Mesodermal cell (in vitro differentiated cells): ENCODE measurements around the gene AIDA.

Experiments
- H3K27ac ChIP-seq: 2 replicates; pipeline ENCODE4 v1.7.0; 2013; ENCODE audit warnings: mild to moderate bottlenecking, low read depth, low read length, moderate library complexity; ENCODE audit not compliant: severe bottlenecking
- H3K36me3 ChIP-seq: 2 replicates; pipeline ENCODE4 v1.7.1; 2013; ENCODE audit warnings: mild to moderate bottlenecking, low read length, moderate library complexity; ENCODE audit not compliant: control insufficient read depth, insufficient read depth
- H3K4me1 ChIP-seq: one replicate; pipeline ENCODE4 v1.7.1; 2013; ENCODE audit warnings: mild to moderate bottlenecking, low read length; ENCODE audit not compliant: insufficient read depth, control insufficient read depth, poor library complexity, severe bottlenecking
- H3K4me3 ChIP-seq: 2 replicates; pipeline ENCODE4 v1.7.0; 2013; ENCODE audit warnings: low read length, control low read depth, mild to moderate bottlenecking; ENCODE audit not compliant: insufficient read depth, poor library complexity, severe bottlenecking; ENCODE audit errors: extremely low read depth
- H3K9me3 ChIP-seq: 2 replicates; pipeline ENCODE4 v1.7.1; 2013; ENCODE audit warnings: mild to moderate bottlenecking, low read length, moderate library complexity; ENCODE audit not compliant: control insufficient read depth
- WGBS, 2 experiments: methylation state at CpG; one replicate each; pipeline ENCODE4 v1.1.5; 2013; ENCODE audit warnings: missing lambda C conversion rate in 2 of 2; ENCODE audit not compliant: insufficient coverage in 2 of 2; 5-methylcytosine and 5-hydroxymethylcytosine counted together

Gene AIDA

DNA sequence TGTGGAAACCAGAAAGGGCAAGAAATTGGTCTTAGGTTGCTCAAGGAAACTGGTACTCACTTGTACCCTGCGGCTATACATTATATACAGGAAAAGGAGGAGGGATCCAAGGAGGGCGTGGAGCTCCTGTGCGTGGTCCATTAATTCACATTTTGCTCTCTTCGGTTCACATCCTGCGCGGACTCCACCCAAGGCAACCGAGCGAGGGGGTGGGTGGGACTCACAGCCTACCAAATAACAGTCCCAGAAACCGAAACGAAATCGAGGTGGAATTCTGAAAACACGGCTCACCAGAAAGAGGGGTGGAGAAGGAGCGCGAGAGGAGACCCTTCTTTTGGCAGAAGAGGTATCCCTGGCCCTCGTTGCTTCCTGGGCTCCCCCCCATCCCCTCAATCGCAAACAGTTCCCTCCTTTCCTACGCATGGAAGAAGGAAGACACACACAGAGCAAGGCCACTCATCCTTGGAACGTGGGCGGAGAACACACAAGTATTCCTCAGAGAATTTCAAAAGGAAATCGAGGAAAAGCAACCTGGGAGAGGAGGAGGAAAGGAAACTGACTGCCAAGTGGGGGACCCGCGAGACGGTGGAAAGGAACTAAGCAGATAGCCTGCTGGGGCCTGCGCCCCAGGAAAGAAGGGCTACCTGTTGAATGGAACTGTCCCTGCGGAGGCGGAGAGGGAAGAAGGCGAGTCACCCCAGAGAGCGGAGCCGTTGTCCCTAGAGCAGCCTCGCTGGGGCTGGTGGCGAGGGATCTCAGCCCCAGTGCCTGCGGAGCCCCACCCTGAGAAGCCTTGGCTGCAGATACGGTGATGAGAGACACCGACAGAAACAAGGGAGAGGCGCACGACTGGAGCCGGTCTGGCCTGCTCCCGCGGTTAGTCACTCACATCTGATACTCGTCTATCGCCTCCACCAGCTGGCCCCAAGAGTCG lies 705 bp downstream of the AIDA start:
- peak overlapping the region; percentile 75 for H3K27ac ChIP-seq
- H3K4me1 ChIP-seq: peaks cover 7% of the 10 kb centered on the region
- 1% methylated on average over 21 to 25 of the region's 42 CpGs for WGBS, 2 experiments
- peaks cover 46% of the 10 kb centered on the region for H3K36me3 ChIP-seq
- H3K4me3 ChIP-seq: peak overlapping the region; percentile 83
- H3K9me3 ChIP-seq: no peaks in the 10 kb centered on the region

GRCh38 chr1:222709700-222710153 lies 2.6 kb downstream of the AIDA start:
- peaks cover 53% of the 10 kb centered on the region for H3K36me3 ChIP-seq
- 80 to 94% methylated on average over 1 to 3 of the region's 5 CpGs for WGBS, 2 experiments
- no peak overlapping the region for H3K4me3 ChIP-seq
- no peak overlapping the region for H3K27ac ChIP-seq
- H3K4me1 ChIP-seq: peaks cover 7% of the 10 kb centered on the region
- peaks cover 8% of the 10 kb centered on the region for H3K9me3 ChIP-seq

DNA sequence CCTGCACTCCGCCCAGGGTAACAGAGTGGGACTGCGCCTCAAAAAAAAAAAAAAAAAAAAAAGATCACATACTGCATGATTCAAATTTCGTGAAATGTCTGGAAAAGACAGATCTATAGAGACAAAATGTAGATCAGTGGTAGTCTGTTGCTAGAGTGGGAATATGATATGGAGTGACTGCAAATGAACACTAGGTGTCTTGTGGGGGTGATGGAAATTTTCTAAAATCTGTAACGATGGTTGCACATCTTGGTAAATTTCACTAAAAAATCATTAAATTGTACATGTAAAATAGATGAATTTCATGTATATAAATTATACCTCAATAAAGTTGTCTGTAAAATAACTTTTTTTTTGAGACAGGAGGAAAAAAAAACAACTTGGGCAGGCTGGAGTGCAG lies 5.5 kb downstream of the AIDA start:
- Histone ChIP-seq H3K27ac (no peak overlapping the region), H3K4me1 (peaks cover 7% of the 10 kb centered on the region), H3K9me3 (peaks cover 15% of the 10 kb centered on the region), H3K4me3 (no peak overlapping the region), H3K36me3 (peaks cover 67% of the 10 kb centered on the region)
- 60 to 100% methylated on average over 1 of the region's 4 CpGs for WGBS, 2 experiments

DNA sequence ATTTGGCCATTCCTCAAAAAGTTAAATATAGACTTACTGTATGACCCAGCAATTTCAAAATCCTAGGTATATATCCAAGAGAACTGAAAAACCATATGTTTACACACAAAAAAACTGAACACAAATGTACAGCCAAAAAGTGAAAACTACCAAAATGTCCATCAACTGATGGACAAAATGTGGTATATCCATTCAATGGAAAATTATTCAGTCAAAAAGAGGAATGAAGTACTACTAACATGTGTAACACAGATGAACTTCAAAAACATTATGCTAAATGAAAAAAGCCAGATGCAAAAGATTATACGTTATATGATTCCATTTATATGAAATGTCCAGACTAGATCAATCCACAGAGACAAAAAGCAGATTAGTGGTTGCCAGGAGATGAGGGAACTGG lies 8.0 kb downstream of the AIDA start:
- Histone ChIP-seq H3K4me1 (no peaks in the 10 kb centered on the region), H3K36me3 (peaks cover 79% of the 10 kb centered on the region), H3K27ac (no peak overlapping the region), H3K4me3 (no peak overlapping the region), H3K9me3 (peaks cover 15% of the 10 kb centered on the region)
- no CpG with 5 or more reads among the region's 1 CpG for WGBS, 2 experiments

DNA sequence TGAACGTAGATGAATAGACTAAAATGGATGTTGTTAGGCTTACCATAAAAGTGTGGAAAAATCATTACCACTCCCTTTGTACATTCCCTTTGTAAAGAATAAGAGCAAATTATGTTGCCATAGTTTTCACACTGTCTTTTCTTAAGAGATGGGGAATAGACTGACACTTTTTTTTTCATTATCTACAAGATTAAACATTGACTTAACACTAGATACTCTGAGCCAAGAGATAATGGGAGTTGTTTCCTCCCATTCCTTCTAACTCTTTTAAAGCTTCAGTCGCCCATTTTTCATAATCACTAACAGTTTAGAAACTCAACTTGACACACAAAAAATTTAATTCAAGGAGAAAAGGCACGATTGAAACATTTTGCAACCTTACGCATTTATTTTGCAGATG lies 10.1 kb downstream of the AIDA start:
- H3K36me3 ChIP-seq: peaks cover 78% of the 10 kb centered on the region
- peaks cover 15% of the 10 kb centered on the region for H3K9me3 ChIP-seq
- H3K4me3 ChIP-seq: no peak overlapping the region
- no peak overlapping the region for H3K27ac ChIP-seq
- 96 to 100% methylated on average over 3 of the region's 4 CpGs for WGBS, 2 experiments
- H3K4me1 ChIP-seq: no peaks in the 10 kb centered on the region

DNA sequence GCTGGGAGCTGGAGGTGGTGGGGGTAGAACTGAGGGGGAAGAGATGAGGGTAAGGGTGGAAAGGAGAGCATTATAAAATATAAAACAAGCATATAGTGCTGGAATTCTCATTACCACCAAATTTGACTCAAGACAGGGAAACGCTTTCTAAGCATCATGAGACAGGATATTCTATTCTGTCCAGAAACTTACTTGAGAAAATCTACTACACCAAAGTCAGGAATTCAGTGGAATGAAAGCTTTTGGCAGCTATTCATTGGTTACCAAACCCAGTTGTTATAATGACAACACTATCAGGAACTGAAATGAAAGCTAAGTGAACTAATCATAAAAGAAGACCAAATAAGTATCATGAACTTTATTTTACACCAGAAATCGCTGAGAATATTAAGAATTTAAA lies 14.5 kb downstream of the AIDA start:
- Histone ChIP-seq H3K4me1 (no peaks in the 10 kb centered on the region), H3K9me3 (no peaks in the 10 kb centered on the region), H3K27ac (no peak overlapping the region), H3K4me3 (no peak overlapping the region), H3K36me3 (peaks cover 51% of the 10 kb centered on the region)
- WGBS, 2 experiments: 90% methylated on average over 1 of the region's 2 CpGs; no CpG with 5 or more reads in 1 of the 2 experiments

DNA sequence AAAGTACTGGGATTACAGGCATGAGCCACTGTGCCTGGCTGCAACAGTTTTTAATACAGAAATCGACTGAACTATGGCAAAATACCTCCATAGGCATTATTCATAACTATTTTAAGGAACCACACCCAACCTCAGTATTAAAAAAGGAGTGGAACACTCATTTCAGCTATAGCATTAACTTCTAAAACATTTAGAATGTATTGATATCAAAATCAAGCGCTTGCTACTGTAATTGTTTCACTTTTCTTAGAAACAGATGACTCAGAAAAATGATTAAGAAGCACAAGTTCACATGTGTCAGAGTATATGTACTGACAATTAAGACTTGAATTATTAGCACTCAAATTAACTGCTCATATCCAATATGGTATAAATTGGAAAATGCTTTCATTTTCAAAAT lies 15.1 kb downstream of the AIDA start:
- no peaks in the 10 kb centered on the region for H3K9me3 ChIP-seq
- 89% methylated on average over 1 of the region's 2 CpGs; no CpG with 5 or more reads in 1 of the 2 experiments for WGBS, 2 experiments
- H3K27ac ChIP-seq: no peak overlapping the region
- H3K4me3 ChIP-seq: no peak overlapping the region
- peaks cover 49% of the 10 kb centered on the region for H3K36me3 ChIP-seq
- H3K4me1 ChIP-seq: no peaks in the 10 kb centered on the region

DNA sequence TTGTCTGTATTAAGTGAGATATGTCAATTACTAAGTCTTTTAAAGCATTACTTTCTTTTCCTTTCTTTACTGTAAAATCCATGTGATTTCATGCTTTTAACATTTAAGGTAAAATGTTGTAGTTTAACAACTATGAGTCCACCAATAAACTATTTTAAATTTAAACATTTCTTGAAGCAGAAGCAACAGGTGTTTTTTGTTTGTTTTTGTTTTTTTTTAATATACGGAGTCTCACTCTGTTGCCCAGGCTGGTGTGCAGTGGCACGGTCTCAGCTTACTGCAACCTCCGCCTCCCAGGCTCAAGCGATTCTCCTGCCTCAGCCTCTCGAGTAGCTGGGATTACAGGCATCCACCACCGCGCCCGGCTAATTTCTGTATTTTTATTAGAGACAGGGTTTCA lies 15.6 kb downstream of the AIDA start:
- peaks cover 48% of the 10 kb centered on the region for H3K36me3 ChIP-seq
- no peaks in the 10 kb centered on the region for H3K9me3 ChIP-seq
- H3K27ac ChIP-seq: no peak overlapping the region
- no peak overlapping the region for H3K4me3 ChIP-seq
- H3K4me1 ChIP-seq: no peaks in the 10 kb centered on the region
- 94 to 100% methylated on average over 4 to 8 of the region's 8 CpGs for WGBS, 2 experiments

DNA sequence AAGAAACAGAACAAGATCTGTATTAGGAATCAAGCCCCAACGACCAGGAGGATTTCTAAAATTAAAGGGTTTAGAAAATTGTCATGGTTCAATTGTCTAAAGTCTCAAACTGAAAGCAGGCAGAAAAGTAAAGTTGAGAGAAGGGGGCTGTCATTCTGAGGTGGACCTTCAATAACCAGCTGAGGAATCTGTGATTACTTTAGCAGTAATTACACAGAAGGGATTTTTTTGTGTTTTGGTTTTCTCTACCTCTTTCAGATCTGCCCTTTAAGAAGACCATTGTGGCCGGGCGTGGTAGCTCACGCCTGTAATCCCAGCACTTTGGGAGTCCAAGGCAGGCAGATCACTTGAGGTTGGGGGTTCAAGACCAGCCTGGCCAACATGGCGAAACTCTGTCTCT lies 17.4 kb downstream of the AIDA start:
- Histone ChIP-seq H3K27ac (no peak overlapping the region), H3K4me1 (no peaks in the 10 kb centered on the region), H3K9me3 (no peaks in the 10 kb centered on the region), H3K36me3 (peaks cover 36% of the 10 kb centered on the region), H3K4me3 (no peak overlapping the region)
- WGBS, 2 experiments: 91 to 100% methylated on average over 3 to 4 of the region's 5 CpGs

GRCh38 chr1:222691016-222691415 lies 21.3 kb downstream of the AIDA start:
- 100% methylated on average over 1 of the region's 1 CpG for WGBS, 2 experiments
- no peaks in the 10 kb centered on the region for H3K4me1 ChIP-seq
- peaks cover 39% of the 10 kb centered on the region for H3K36me3 ChIP-seq
- H3K9me3 ChIP-seq: no peaks in the 10 kb centered on the region
- no peak overlapping the region for H3K4me3 ChIP-seq
- H3K27ac ChIP-seq: no peak overlapping the region

GRCh38 chr1:222680080-222680479 lies 32.2 kb downstream of the AIDA start:
- H3K36me3 ChIP-seq: peaks cover 39% of the 10 kb centered on the region
- WGBS, 2 experiments: no CpG with 5 or more reads among the region's 1 CpG
- H3K4me3 ChIP-seq: no peak overlapping the region
- no peaks in the 10 kb centered on the region for H3K9me3 ChIP-seq
- no peaks in the 10 kb centered on the region for H3K4me1 ChIP-seq
- H3K27ac ChIP-seq: no peak overlapping the region
